ENCODE measurements around the gene GAGE10.
"Not testable (repeated sequence)": the region's sequence is repeated elsewhere in the genome, so short reads cannot be mapped to it uniquely, and the experiment has no call there.

The GAGE10 gene

GRCh38 chrX:49291615-49292337 lies 11.7 kb upstream of the GAGE10 start:
- H3K27ac Mint-ChIP-seq, result peak overlapping the region; percentile 89
- ATAC-seq (peak; percentile 87), DNase-seq (ENCODE audit: low spot score in 2 of 2) (peak; percentile 52 to 85)
- no peaks in the 10 kb centered on the region for H3K36me3 Mint-ChIP-seq
- H3K4me1 Mint-ChIP-seq, result peaks cover 33% of the 10 kb centered on the region
- H3K9me3 Mint-ChIP-seq, result no peaks in the 10 kb centered on the region
- H3K4me3 Mint-ChIP-seq, result peak overlapping the region; percentile 17

DNA sequence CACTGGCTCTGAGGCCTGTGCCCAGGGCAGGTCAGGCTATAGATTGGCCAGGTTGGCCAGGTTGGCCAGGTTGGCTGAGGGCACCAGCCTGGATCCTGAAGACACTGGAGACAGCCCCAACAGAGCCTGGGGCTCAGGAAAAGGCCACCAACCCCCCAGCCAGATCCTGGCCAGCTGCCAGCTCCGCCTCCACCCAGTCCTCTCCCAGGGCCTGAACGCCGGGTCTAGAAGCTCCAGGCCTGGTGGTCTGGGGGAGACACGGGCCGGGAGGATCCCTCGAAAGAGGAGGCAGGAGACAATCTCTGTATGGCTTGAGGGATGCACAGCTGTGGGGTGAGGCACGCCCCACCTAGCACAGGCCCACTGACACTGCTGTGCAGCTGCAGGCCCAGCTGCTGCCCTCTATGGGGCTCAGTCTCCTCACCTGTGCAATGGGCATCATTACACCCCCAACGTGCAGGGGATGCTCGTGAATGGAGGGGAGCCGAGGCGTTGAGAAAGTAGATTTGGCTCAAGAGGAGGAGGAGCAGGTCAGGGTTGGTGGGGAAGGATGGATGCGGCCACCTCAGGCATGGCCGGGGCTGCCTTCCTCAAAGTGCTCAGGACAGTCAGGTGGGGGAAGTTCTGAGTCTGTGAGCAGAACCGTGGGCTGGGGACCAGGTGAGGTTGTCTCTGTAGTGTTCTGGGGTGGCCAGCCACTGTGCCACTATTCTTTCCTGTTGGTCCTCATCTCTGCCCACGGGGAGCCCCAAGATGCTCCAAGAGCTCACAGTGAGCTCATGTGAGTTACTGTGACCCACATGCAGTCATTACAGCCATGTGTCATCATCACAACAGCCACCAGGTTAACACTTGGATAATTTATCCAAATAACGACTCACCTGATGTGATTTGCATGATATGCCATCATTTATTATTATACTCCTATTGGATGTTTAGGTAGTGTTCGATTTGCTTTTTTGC lies 10.8 kb upstream of the GAGE10 start:
- no peak for DNase-seq (ENCODE audit: low spot score in 2 of 2)
- H3K36me3 Mint-ChIP-seq, result no peaks in the 10 kb centered on the region
- H3K9me3 Mint-ChIP-seq, result no peaks in the 10 kb centered on the region
- H3K27ac Mint-ChIP-seq, result peak overlapping the region; percentile 89
- ATAC-seq, result peak; percentile 50
- peaks cover 25% of the 10 kb centered on the region for H3K4me1 Mint-ChIP-seq
- H3K4me3 Mint-ChIP-seq, result no peak overlapping the region

- H3K4me1 Mint-ChIP-seq; H3K4me3 Mint-ChIP-seq; H3K27ac Mint-ChIP-seq; H3K9me3 Mint-ChIP-seq; H3K36me3 Mint-ChIP-seq; DNase-seq (ENCODE audit: low spot score in 2 of 2); ATAC-seq: not testable (repeated sequence)
Measured at GRCh38 chrX:49299293-49299692, 4.2 kb upstream of the GAGE10 start.

DNA sequence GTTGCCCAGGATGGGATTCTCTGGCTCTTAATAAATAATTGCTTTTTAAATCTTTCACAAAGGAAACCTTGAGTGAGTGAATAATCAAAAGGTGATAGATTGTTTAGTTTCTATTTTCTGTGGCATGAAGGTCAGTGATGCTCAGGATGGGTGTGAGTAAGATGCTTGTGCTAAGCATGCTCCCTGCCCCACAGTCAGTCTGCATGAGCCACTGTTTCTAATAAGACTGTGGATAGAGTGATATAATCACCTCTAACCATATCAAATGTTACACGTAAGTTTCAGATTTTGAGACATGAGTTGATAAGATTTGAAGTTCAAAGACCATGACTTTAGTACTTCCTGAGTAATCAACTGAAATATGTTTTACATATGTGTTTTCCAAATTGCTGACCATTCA lies 2.7 kb upstream of the GAGE10 start:
- Mint-ChIP-seq H3K4me3 (no peak overlapping the region), H3K36me3 (no peaks in the 10 kb centered on the region), H3K27ac (no peak overlapping the region), H3K4me1 (no peaks in the 10 kb centered on the region), H3K9me3 (no peaks in the 10 kb centered on the region)
- ATAC-seq, result no peak
- no peak for DNase-seq (ENCODE audit: low spot score in 2 of 2)

- peaks cover 25% of the 10 kb centered on the region for H3K4me1 Mint-ChIP-seq
- H3K9me3 Mint-ChIP-seq; ATAC-seq; H3K4me3 Mint-ChIP-seq; DNase-seq (ENCODE audit: low spot score in 2 of 2); H3K27ac Mint-ChIP-seq; H3K36me3 Mint-ChIP-seq: not testable (repeated sequence)
Measured at GRCh38 chrX:49307775-49308174, 4.3 kb downstream of the GAGE10 start.

DNA sequence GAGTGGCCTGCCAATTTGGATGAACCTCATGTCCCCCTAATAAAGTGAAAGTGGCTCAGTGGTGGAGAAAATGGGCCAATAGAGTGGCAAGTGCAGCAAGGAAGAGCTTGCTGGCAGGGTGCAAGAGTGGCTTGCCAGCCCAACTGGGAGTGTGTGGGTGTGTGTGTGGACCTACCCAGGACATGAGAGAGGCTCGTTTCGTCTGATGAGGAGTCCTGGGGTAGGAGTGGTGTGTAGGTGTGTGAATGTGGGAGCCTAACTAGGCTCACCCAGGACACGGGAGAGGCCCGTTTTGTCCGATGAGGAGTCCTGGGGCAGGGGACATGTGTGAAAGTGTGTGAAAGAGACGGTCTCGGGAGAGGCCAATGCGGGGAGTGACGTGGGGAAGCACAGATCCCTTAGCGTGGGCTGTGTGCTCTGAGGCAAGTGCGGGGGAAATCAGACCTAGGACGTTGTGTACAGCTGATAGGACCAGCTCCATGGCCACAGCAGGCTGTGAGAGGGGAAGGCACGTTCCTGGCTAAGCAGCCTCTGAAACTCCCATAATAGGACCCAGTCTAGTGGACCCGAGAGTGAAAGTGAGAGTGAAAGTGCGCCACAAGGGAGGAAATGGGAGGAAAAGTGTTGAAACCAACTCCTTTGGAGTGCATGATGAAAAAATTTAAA lies 5.3 kb downstream of the GAGE10 start:
- Mint-ChIP-seq H3K4me1 (peaks cover 25% of the 10 kb centered on the region), H3K4me3 (peak overlapping the region; percentile 72), H3K9me3 (no peaks in the 10 kb centered on the region), H3K27ac (peak overlapping the region; percentile 55), H3K36me3 (no peaks in the 10 kb centered on the region)
- no peak for ATAC-seq
- no peak for DNase-seq (ENCODE audit: low spot score in 2 of 2)

DNA sequence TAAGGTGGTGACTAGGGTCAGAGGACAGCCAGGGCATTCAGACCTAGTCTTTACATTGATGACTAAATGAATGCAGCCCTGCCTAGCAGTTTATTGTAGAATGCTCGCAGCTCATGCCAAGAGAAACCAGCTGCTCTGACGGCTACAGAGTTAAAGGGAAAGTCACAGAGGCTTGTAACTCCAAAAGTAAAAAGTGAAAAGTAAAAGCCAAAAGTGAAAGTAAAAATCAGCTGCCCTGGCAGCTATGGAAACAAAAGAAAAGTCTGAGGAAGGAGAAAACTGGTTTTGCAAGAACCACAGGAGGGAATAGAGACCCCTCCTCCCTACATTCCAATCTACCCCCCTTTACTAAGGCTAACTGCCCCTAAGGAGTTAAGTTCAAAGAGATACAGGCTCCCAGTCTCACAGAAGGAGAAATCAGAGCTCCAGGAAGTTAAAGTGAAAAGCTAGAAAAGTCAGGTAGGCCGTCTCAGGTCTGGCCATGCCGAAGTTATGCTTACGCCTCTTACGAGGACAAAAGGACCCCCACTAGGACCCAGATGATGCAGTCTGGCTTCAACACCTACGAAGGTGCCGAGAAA lies 6.0 kb downstream of the GAGE10 start:
- peak overlapping the region; percentile 55 for H3K27ac Mint-ChIP-seq
- no peak for ATAC-seq

DNA sequence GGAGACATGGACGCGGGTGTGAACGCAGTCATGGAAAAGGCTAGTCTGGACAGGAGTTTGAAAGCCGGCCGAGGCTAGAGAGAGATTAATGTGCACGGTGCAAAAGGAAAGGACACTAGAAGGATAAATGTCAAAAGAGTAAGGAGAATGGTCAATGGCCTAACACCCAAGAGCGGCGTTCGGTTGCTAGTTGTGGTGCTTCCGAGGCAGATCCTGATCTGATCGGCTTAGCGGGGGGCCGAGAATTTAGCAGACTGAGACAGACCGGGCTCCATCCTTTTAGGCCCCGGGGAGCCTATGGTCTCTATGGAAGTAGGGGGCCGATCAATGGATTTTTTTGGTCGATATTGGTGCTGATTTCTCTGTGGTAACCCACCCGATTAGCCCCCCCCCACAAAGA lies 6.9 kb downstream of the GAGE10 start:
- Mint-ChIP-seq H3K4me1 (peaks cover 25% of the 10 kb centered on the region), H3K9me3 (no peaks in the 10 kb centered on the region), H3K27ac (no peak overlapping the region), H3K4me3 (no peak overlapping the region), H3K36me3 (no peaks in the 10 kb centered on the region)
- DNase-seq (ENCODE audit: low spot score in 2 of 2), result no peak
- ATAC-seq, result no peak

More for the DNA sequence above, 6.0 kb downstream of the GAGE10 start:
- Mint-ChIP-seq H3K4me1 (peaks cover 25% of the 10 kb centered on the region), H3K36me3 (no peaks in the 10 kb centered on the region), H3K9me3 (no peaks in the 10 kb centered on the region), H3K4me3 (peak overlapping the region; percentile 72)
- no peak for DNase-seq (ENCODE audit: low spot score in 2 of 2)

DNA sequence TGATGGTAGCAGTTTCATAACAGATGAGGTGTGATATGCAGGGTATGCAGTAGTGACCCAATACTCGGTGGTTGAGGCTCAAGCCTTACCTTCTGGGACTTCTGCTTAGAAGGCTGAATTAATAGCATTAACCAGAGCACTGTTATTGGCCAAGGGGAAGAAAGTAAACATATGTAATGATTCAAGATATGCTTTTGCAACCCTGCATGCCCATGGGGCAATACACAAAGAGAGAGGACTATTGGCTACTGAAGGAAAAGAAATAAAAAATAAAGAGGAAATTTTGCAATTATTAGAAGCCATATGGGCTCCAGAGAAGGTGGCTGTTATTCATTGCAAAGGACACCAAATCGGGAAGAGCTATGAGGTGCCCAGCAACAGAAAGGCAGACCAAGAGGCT lies 8.7 kb downstream of the GAGE10 start:
- H3K9me3 Mint-ChIP-seq, result no peaks in the 10 kb centered on the region
- DNase-seq (ENCODE audit: low spot score in 2 of 2) (no peak), ATAC-seq (no peak)

DNA sequence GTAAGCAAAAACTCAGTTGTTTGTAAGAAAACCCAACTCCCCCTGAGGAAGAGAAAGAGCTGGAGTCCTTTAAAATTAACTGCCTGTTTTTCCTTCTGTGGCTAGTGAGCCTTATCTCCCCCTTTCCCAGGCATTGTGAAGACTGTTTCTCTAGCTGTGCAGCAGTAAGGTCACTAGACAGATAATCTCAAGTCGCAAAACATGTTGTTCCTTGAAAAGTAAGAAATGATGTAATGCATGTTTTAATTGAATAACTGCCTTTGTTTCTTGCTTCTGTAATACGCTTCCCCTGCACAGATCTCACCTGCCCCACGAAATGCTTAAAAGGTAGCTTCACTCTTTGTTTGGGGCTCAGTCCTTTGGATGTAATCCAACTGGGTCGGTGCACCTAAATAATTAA lies 12.6 kb downstream of the GAGE10 start:
- Mint-ChIP-seq H3K9me3 (no peaks in the 10 kb centered on the region), H3K4me1 (no peaks in the 10 kb centered on the region), H3K36me3 (no peaks in the 10 kb centered on the region), H3K27ac (no peak overlapping the region), H3K4me3 (no peak overlapping the region)
- ATAC-seq (no peak), DNase-seq (ENCODE audit: low spot score in 2 of 2) (no peak)

More for the DNA sequence above, 8.7 kb downstream of the GAGE10 start:
- no peaks in the 10 kb centered on the region for H3K36me3 Mint-ChIP-seq
- no peak overlapping the region for H3K27ac Mint-ChIP-seq
- no peak overlapping the region for H3K4me3 Mint-ChIP-seq
- peaks cover 25% of the 10 kb centered on the region for H3K4me1 Mint-ChIP-seq

GRCh38 chrX:49321737-49322136 lies 18.3 kb downstream of the GAGE10 start, which contains the start of gene GAGE12J:
Gene GAGE12J, plus strand, starts transcription at chrX:49322037. Its CDS starts 1,157 bp downstream, at chrX:49323194.
- not testable (repeated sequence) for H3K27ac Mint-ChIP-seq; H3K4me1 Mint-ChIP-seq; H3K9me3 Mint-ChIP-seq; H3K36me3 Mint-ChIP-seq; ATAC-seq; DNase-seq (ENCODE audit: low spot score in 2 of 2); H3K4me3 Mint-ChIP-seq

GRCh38 chrX:49322266-49322665 lies 18.8 kb downstream of the GAGE10 start:
- not testable (repeated sequence) for DNase-seq (ENCODE audit: low spot score in 2 of 2); H3K9me3 Mint-ChIP-seq; H3K4me1 Mint-ChIP-seq

DNA sequence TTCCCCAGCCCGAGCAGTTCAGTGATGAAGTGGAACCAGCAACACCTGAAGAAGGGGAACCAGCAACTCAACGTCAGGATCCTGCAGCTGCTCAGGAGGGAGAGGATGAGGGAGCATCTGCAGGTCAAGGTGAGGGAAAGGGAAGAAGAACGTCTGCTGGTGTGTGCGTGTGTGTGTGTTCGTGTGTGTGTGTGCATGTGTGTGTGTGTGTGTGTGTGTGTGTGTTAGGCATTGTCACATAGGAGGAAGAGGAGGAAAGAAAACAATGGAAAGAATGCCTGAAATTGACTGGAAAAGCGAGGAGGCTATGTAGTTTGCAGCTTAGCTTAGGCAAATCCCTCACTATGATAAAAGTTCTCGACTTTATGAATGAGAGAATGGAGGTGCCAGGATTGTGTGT lies 20.3 kb downstream of the GAGE10 start:
- ATAC-seq; H3K27ac Mint-ChIP-seq; H3K4me3 Mint-ChIP-seq; H3K36me3 Mint-ChIP-seq; H3K4me1 Mint-ChIP-seq; H3K9me3 Mint-ChIP-seq; DNase-seq (ENCODE audit: low spot score in 2 of 2): not testable (repeated sequence)

More at GRCh38 chrX:49322266-49322665, 18.8 kb downstream of the GAGE10 start:
- not testable (repeated sequence) for H3K36me3 Mint-ChIP-seq, ATAC-seq, H3K27ac Mint-ChIP-seq, H3K4me3 Mint-ChIP-seq

DNA sequence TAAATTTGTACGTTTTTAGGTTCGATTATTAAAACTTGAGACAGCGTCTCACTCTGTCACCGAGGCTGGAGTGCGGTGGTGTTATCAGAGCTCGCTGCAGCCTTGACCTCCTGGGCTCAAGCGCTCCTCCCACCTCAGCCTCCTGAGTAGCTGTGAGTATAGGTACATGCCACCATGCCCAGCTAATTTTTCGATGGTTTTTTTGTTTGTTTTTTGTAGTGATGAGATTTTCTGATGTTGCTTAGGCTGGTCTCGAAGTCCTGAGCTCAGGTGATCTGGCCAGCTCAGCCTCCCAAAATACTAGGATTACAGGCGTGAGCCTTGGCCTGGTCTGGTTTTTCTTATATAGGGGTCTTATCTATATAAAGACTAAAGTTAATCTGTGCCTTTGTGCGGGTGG lies 27.0 kb downstream of the GAGE10 start:
- H3K27ac Mint-ChIP-seq; H3K9me3 Mint-ChIP-seq; DNase-seq (ENCODE audit: low spot score in 2 of 2); H3K4me3 Mint-ChIP-seq; ATAC-seq; H3K4me1 Mint-ChIP-seq; H3K36me3 Mint-ChIP-seq: not testable (repeated sequence)

GRCh38 chrX:49331282-49331681 lies 27.8 kb downstream of the GAGE10 start, which contains the start of gene GAGE13:
Gene GAGE13, plus strand, starts transcription at chrX:49331582. Its CDS starts 1,156 bp downstream, at chrX:49332738.
- H3K4me1 Mint-ChIP-seq; H3K4me3 Mint-ChIP-seq; ATAC-seq; DNase-seq (ENCODE audit: low spot score in 2 of 2); H3K36me3 Mint-ChIP-seq; H3K9me3 Mint-ChIP-seq; H3K27ac Mint-ChIP-seq: not testable (repeated sequence)

All from stimulated activated effector memory CD8-positive, alpha-beta T cell treated with anti-CD3 and anti-CD28 coated beads, Interleukin-12 subunit alpha, Interleukin-12 subunit beta, amount 100 ng/mL, for 72 hours (primary cell).